Subcutaneous abdominal adipose tissue (tissue), 5 donors: ENCODE data around the gene UBA7.
A peak's percentile ranks its signal among the peaks of the same experiment; 100 is the strongest.

Source experiments
- H3K27ac ChIP-seq: one replicate; pipeline ENCODE4 v1.7.0; 2013; ENCODE audit warnings: low read depth, mild to moderate bottlenecking, inconsistent platforms, low read length, moderate library complexity
- H3K27me3 ChIP-seq, 5 donors: one replicate each; pipeline ENCODE4 v1.7.0; 2013; ENCODE audit warnings: low read length in 5 of 5, inconsistent platforms in 1 of 5; ENCODE audit not compliant: control insufficient read depth in 5 of 5, insufficient read depth in 4 of 5
- H3K36me3 ChIP-seq, 5 donors: one replicate each; pipeline ENCODE4 v1.7.0; 2013; ENCODE audit warnings: low read length in 5 of 5; ENCODE audit not compliant: control insufficient read depth in 5 of 5, insufficient read depth in 5 of 5
- H3K4me1 ChIP-seq, 5 donors: one replicate each; pipeline ENCODE4 v1.7.0; 2013; ENCODE audit warnings: low read length in 5 of 5, mild to moderate bottlenecking in 3 of 5, moderate library complexity in 1 of 5; ENCODE audit not compliant: control insufficient read depth in 5 of 5, insufficient read depth in 5 of 5
- H3K4me3 ChIP-seq, 5 donors: one replicate each; pipeline ENCODE4 v1.7.0; 2013; ENCODE audit warnings: low read length in 5 of 5, low read depth in 1 of 5
- H3K9ac ChIP-seq, 5 donors: one replicate each; pipeline ENCODE4 v1.7.0; 2013; ENCODE audit warnings: low read length in 5 of 5, mild to moderate bottlenecking in 4 of 5, moderate library complexity in 3 of 5
- H3K9me3 ChIP-seq, 5 donors: one replicate each; pipeline ENCODE4 v1.7.0; 2013; ENCODE audit warnings: low read length in 5 of 5; ENCODE audit not compliant: control insufficient read depth in 5 of 5
- donor health status: healthy.
- donor health status: healthy.
- donor health status: healthy.
- donor health status: healthy.
- donor health status: healthy.

Gene UBA7

DNA sequence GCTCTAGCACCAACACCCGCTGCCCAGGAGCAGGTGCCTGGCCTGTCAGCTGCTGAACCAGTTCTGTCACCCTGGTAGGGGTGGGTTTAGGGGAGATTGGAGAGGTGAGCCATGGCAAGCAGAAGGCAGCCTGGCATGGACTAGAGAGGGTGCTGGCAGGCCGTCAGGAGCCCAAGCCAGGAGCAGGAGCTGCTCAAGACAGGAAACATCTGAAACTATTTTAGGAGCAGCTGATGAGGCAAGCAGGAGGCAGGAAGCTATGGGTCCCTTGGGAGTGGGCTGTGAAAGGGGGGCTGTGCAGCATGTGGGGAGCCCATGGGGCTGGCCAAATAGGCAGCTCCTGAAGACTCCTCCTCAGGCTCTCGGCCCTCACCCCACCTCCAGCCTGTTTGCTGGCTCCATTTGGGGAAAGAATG, 8.4 kb downstream of the UBA7 start:
- H3K4me1 ChIP-seq = peaks cover 16 to 65% (median 53%) of the 10 kb centered on the region in 5 donors
- H3K9ac ChIP-seq = peak overlapping the region in 3 of 5 donors; percentile 1 to 68 (median 31)

DNA sequence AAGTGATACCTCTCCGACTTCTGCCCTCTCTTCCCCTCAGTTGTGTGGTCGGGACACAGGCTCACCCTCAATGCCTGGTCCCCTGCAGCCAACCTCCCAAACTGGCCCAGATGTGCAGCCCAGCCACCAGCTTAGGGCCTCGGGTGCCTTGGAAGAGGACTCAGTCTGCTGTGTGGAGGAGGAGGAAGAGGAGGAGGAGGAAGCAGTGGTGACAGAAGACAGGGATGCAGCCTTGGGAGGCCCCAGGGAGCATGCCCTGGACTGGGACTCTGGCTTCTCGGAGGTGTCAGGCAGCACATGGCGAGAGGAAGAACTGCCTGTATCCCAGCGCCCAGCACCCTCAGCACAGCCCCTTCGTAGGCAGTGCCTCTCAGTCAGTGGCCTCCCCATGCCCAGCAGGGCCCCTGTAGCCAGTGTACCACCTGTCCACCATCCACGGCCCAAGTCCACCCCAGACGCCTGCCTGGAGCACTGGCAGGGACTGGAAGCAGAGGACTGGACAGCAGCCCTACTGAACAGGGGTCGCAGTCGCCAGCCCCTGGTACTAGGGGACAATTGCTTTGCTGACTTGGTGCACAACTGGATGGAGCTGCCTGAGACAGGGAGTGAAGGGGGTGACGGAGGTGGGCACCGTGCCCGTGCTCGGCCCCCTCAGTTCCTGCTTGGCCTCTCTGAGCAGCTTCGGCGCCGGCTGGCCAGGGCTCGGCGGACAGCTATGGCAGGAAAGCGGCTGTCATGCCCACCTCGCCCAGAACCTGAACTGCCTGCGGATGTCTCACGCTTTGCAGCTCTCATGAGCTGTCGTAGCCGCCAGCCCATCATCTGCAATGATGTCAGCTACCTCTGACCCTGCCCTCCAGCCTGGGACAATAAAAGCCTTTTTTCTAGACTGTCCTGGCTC, 9.4 kb downstream of the UBA7 start:
- peak overlapping the region; percentile 63 to 92 (median 88) for H3K4me3 ChIP-seq
- H3K4me1 ChIP-seq = peaks cover 16 to 66% (median 53%) of the 10 kb centered on the region in 5 donors

More for the DNA sequence above, 8.4 kb downstream of the UBA7 start:
- Histone ChIP-seq H3K27ac (peak overlapping the region; percentile 81), H3K9me3 (no peaks in the 10 kb centered on the region), H3K36me3 (peaks cover 0 to 29% (median 22%) of the 10 kb centered on the region in 5 donors), H3K4me3 (peak overlapping the region; percentile 2 to 90 (median 88)), H3K27me3 (no peaks in the 10 kb centered on the region)

DNA sequence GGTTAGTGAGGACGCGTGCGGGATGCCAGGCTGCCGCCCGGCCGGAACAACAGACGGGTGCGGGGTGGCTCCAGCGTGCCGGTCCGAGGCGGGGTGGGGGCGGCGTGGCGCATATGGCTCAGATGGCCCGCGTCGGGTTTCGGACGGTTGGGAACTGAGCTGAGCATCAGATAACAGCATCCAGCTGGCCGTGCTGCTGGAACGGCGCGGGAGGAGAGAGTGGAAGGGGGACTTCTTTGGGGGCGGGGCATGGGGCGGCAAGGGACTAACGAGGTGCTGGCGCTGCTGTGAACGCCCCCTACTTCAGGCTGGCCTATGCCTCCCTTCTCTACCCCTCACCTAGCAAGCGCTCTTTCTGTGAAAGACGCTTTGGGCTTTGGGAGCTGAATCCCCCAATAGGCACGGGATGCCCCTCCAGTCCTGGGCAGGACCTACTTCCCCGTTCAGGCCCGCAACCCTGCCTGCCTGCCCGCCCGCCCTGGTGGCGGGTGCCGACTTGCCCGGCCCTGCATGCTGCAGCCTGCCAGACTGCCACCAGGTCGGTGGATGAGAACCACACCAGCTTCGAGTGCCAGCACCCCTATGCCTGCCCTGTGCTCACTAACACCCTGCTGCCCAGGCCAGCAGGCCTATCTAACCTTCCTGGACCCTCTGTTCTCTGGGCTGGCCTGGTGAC, 10.2 kb downstream of the UBA7 start:
- peak overlapping the region; percentile 73 to 92 (median 88) for H3K4me3 ChIP-seq
- H3K9me3 ChIP-seq = no peaks in the 10 kb centered on the region
- H3K27ac ChIP-seq = peak overlapping the region; percentile 81
- no peaks in the 10 kb centered on the region for H3K27me3 ChIP-seq
- peak overlapping the region; percentile 28 to 64 (median 54) for H3K9ac ChIP-seq
- peaks cover 16 to 67% (median 53%) of the 10 kb centered on the region in 5 donors for H3K4me1 ChIP-seq
- peaks cover 0 to 12% (median 4%) of the 10 kb centered on the region in 5 donors for H3K36me3 ChIP-seq

More for the DNA sequence above, 9.4 kb downstream of the UBA7 start:
- H3K9ac ChIP-seq = peak overlapping the region; percentile 28 to 64 (median 54)
- H3K27me3 ChIP-seq = no peaks in the 10 kb centered on the region
- H3K36me3 ChIP-seq = peaks cover 0 to 20% (median 12%) of the 10 kb centered on the region in 5 donors
- H3K27ac ChIP-seq = peak overlapping the region; percentile 81
- H3K9me3 ChIP-seq = no peaks in the 10 kb centered on the region

DNA sequence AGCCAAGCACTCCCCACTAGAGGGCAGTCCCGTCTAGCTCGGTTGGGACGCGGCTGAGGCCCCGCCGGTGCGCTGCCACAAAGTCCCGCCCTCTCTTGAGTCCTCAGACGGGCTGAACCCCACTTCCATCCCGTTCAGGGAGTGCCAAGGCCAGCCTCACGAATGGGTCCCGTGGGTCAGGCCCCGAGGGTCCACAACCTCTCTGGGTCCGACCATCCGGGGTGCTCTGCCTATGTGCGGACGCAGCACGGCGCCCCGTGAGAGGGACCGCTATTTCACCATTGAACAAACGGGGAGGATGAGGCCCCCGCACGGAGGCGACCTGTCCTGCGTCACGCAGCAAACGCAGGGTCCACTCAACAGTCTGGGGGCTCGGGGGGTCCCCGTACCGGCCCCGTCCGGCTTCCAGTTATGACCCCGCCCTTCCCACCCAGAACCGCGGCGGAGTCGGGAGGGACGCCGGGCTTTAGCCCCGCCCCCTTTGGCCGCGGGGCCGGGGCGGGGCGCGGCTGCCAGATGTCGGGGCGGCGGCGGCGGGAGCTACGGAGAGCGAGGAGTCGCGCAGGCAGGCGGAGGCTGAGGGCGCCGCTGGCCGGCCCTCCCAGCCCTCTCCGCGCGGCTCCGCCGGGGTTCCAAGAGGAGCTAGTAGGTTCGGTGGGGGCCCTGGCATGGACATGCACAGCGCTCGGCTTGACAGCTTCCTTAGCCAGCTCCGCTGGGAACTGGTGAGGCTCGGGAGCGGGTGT, 10.9 kb downstream of the UBA7 start, which contains the start of gene INKA1:
TSS of gene INKA1 (plus strand) at position 543 of the 746 bp plus-strand sequence. CDS start at position 675, 132 bp downstream.
- Histone ChIP-seq H3K9ac (peak within 1 kb of the TSS; percentile 48 to 88 (median 80)), H3K36me3 (peaks cover 0 to 8% (median 3%) of the 10 kb centered on the region in 5 donors), H3K27me3 (no peaks in the 10 kb centered on the region), H3K4me3 (peak within 1 kb of the TSS; percentile 73 to 92 (median 88)), H3K4me1 (peaks cover 16 to 61% (median 52%) of the 10 kb centered on the region in 5 donors), H3K27ac (peak within 1 kb of the TSS; percentile 81), H3K9me3 (no peaks in the 10 kb centered on the region)

DNA sequence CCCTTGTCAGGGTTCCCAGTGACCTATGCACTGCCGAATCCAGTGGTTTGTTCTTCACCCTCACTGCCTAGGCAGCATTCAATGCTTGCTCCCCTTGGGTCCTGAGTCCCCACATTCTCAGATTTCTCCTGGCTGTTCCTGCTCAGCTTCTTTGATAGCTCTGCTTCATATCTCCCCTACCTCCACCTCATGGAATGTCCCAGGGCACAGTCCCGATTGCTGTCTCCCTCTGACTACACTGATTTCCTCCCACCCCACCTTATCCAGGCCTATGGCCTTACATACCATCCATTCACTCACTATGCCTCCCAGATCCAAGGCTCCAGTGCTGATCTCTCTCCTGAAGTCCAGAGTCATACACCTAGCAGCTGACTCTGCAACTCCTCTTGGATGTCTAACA, 12.6 kb downstream of the UBA7 start:
- peaks cover 0 to 7% (median 0%) of the 10 kb centered on the region in 5 donors for H3K36me3 ChIP-seq
- H3K4me1 ChIP-seq = peaks cover 16 to 44% (median 35%) of the 10 kb centered on the region in 5 donors
- H3K27ac ChIP-seq = no peak overlapping the region
- H3K4me3 ChIP-seq = no peak overlapping the region
- H3K27me3 ChIP-seq = no peaks in the 10 kb centered on the region
- no peaks in the 10 kb centered on the region for H3K9me3 ChIP-seq
- H3K9ac ChIP-seq = no peak overlapping the region

DNA sequence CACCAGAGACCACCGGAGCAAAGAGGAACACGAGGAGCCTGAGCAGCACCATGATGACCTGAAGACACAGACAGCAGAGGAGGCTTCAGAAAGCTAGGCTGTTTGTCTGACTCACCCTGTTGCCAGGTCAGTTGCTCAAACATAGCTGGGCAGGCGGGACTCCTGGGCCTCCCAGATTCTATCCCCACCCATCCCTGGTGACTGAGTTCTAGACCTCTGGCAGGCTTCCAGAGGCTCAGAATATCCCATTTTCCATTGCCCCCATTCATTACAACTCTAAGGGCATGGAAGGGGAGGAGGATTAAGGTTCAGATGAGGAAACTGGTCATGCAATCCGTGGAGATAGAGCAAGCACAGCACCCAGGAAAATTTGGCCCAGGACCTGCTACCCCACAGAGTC, 14.0 kb downstream of the UBA7 start, which contains the start of gene CDHR4:
TSS of gene CDHR4 (minus strand) at position 113 of the 400 bp plus-strand sequence. CDS start at position 52, 61 bp downstream.
- H3K4me3 ChIP-seq = no peak within 1 kb of the TSS
- H3K9me3 ChIP-seq = no peaks in the 10 kb centered on the region
- no peak within 1 kb of the TSS for H3K27ac ChIP-seq
- peak within 1 kb of the TSS in 1 of 5 donors; percentile 8 for H3K9ac ChIP-seq
- H3K36me3 ChIP-seq = peaks cover 0 to 5% (median 0%) of the 10 kb centered on the region in 5 donors
- H3K4me1 ChIP-seq = peaks cover 8 to 30% (median 22%) of the 10 kb centered on the region in 5 donors
- no peaks in the 10 kb centered on the region for H3K27me3 ChIP-seq

DNA sequence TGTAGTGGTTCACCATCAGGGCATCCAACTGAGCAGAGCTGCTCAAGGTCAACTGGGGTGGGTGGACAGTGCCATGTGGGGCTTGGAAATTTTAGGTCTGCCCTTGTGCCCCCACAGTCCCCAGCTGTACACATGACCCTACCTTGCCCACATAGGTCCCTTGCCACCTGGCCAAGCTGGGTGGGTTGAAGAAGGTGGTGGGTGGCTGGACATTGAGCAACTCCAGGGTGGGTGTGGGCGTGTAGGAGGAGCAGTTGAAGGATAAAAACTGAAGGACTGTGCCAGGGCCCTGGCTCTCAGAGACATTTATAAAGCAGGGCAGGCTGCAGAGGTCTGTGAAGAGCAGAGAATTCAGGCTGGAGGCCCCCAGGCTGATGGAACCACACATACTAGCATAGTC, 14.6 kb downstream of the UBA7 start:
- Histone ChIP-seq H3K36me3 (no peaks in the 10 kb centered on the region), H3K27me3 (no peaks in the 10 kb centered on the region), H3K9me3 (no peaks in the 10 kb centered on the region), H3K27ac (no peak overlapping the region), H3K4me1 (peaks cover 2 to 23% (median 15%) of the 10 kb centered on the region in 5 donors), H3K4me3 (no peak overlapping the region), H3K9ac (peak overlapping the region in 1 of 5 donors; percentile 8)

DNA sequence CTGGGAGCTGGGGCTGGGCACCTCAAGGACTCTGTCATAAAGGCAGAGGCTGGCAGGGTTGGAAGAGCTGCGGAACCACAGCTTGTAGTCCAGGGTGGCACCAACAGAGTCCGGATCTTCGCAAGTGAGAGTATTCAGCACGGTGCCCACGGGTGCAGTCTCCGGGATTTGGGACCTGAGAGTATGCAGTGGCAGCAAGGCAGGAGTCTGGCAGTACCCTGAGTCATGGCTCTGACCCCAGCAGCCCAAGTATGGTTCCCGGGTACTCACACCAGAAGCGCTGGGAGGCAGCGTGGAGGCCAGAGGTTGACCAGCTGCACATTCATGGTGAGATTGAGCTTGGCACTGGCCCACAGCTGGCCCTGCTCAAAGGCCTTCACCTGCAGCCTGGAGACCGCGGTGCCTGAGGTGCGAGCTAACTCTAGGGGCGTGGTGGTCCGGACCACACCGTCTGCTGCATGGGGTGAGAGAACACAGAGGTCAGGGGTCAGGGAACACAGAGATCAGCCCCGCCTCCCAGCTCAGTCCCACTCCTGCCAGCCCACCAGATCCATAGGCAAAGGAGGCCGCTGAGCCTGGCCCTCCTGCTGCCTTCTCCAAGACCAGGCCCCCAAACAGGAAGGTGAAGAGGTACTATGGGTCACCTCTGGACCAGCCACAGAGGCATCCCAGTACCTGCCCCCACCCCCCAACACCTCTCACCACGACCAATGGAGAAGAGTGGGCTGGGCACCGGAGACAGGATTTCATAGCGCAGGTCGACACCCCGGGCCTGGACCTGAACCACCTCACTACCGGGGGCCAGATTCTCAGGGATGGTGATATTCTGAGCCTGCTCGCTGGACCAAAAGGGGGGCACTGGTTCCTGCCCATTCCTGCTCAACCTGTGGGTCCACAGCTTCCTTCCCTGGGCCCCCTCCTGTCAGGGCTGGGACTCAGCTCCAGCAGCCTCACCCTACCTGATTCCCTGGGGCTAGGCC, 18.5 kb downstream of the UBA7 start:
- H3K4me3 ChIP-seq = no peak overlapping the region
- no peaks in the 10 kb centered on the region for H3K36me3 ChIP-seq
- H3K9ac ChIP-seq = no peak overlapping the region
- no peaks in the 10 kb centered on the region for H3K9me3 ChIP-seq
- no peak overlapping the region for H3K27ac ChIP-seq
- no peaks in the 10 kb centered on the region for H3K27me3 ChIP-seq
- peaks cover 0 to 6% (median 2%) of the 10 kb centered on the region in 5 donors for H3K4me1 ChIP-seq
